Measurements from ENCODE around the gene LRRC3B. TPM values are rescaled to one million over a fixed set of nuclear protein-coding genes. Genes with fewer than 3 reads are reported as not detected.

Gene LRRC3B
- total RNA-seq, 1 experiment from 2014 or later = not detected

- intact Hi-C loops (cut with micrococcal nuclease; ENCODE audit: unreplicated experiment) = no loop called here
- no TSS peak for BruUV-seq (replicated peaks)
- Mint-ChIP-seq H3K27ac (ENCODE audit: unreplicated experiment) (no peak overlapping the region), H3K4me1 (ENCODE audit: low read depth, unreplicated experiment) (no peaks in the 10 kb centered on the region), H3K9me3 (ENCODE audit: low read depth, unreplicated experiment) (peaks cover under 1% of the 10 kb centered on the region), H3K4me3 (ENCODE audit: low read depth, unreplicated experiment) (no peak overlapping the region), H3K27me3 (ENCODE audit: unreplicated experiment) (peaks cover 6% of the 10 kb centered on the region), H3K36me3 (ENCODE audit: insufficient read depth, unreplicated experiment) (no peaks in the 10 kb centered on the region)
- no peak for TF ChIP-seq CTCF (IDR thresholded peaks at IDR 0.05; ENCODE audit: unreplicated experiment)
- CTCF ChIA-PET = no interaction called here
- DNase-seq = no peak
Observed at GRCh38 chr3:26638113-26638512, 15.5 kb downstream of the LRRC3B start.

DNA sequence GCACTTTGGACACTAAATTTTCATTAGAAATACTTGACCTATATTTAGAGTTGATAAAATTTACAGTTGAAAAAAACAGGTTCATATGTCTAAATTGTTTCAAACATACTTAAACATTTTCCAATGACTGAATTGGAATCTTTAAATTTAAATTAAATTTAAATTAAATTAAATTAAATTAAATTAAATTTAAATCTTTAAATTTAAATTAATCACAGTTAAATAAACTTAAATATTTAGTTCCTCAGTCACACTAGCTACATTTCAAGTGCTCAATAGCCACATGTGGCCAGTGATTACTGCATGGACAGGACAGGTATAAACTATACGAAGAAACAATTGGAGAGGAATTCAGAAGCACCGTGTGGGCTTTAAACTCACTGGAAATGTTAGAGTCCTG lies 16.8 kb downstream of the LRRC3B start:
- DNase-seq = no peak
- H3K36me3 Mint-ChIP-seq (ENCODE audit: insufficient read depth, unreplicated experiment) = no peaks in the 10 kb centered on the region
- H3K4me1 Mint-ChIP-seq (ENCODE audit: low read depth, unreplicated experiment) = no peaks in the 10 kb centered on the region
- no peaks in the 10 kb centered on the region for H3K9me3 Mint-ChIP-seq (ENCODE audit: low read depth, unreplicated experiment)
- BruUV-seq (replicated peaks) = no TSS peak
- TF ChIP-seq CTCF (IDR thresholded peaks at IDR 0.05; ENCODE audit: unreplicated experiment) = no peak
- CTCF ChIA-PET = no interaction called here
- no peak overlapping the region for H3K4me3 Mint-ChIP-seq (ENCODE audit: low read depth, unreplicated experiment)
- intact Hi-C loops (cut with micrococcal nuclease; ENCODE audit: unreplicated experiment) = no loop called here
- no peak overlapping the region for H3K27ac Mint-ChIP-seq (ENCODE audit: unreplicated experiment)
- no peaks in the 10 kb centered on the region for H3K27me3 Mint-ChIP-seq (ENCODE audit: unreplicated experiment)

GRCh38 chr3:26647078-26647477 lies 24.5 kb downstream of the LRRC3B start:
- CTCF ChIA-PET = interaction anchor here (0.6 kb wide), 1 partner anchor 129 kb away, joined by 4 read pairs; no protein-coding TSS in a partner anchor
- no peak for DNase-seq
- no peaks in the 10 kb centered on the region for H3K4me1 Mint-ChIP-seq (ENCODE audit: low read depth, unreplicated experiment)
- no peak for TF ChIP-seq CTCF (IDR thresholded peaks at IDR 0.05; ENCODE audit: unreplicated experiment)
- no peaks in the 10 kb centered on the region for H3K27me3 Mint-ChIP-seq (ENCODE audit: unreplicated experiment)
- no peak overlapping the region for H3K4me3 Mint-ChIP-seq (ENCODE audit: low read depth, unreplicated experiment)
- no peak overlapping the region for H3K27ac Mint-ChIP-seq (ENCODE audit: unreplicated experiment)
- H3K36me3 Mint-ChIP-seq (ENCODE audit: insufficient read depth, unreplicated experiment) = no peaks in the 10 kb centered on the region
- intact Hi-C loops (cut with micrococcal nuclease; ENCODE audit: unreplicated experiment) = no loop called here
- peaks cover 3% of the 10 kb centered on the region for H3K9me3 Mint-ChIP-seq (ENCODE audit: low read depth, unreplicated experiment)
- no TSS peak for BruUV-seq (replicated peaks)

- H3K27ac Mint-ChIP-seq (ENCODE audit: unreplicated experiment) = no peak overlapping the region
- H3K4me3 Mint-ChIP-seq (ENCODE audit: low read depth, unreplicated experiment) = no peak overlapping the region
- CTCF ChIA-PET = no interaction called here
- no peaks in the 10 kb centered on the region for H3K4me1 Mint-ChIP-seq (ENCODE audit: low read depth, unreplicated experiment)
- peaks cover 5% of the 10 kb centered on the region for H3K36me3 Mint-ChIP-seq (ENCODE audit: insufficient read depth, unreplicated experiment)
- intact Hi-C loops (cut with micrococcal nuclease; ENCODE audit: unreplicated experiment) = no loop called here
- DNase-seq = no peak
- no peak for TF ChIP-seq CTCF (IDR thresholded peaks at IDR 0.05; ENCODE audit: unreplicated experiment)
- no TSS peak for BruUV-seq (replicated peaks)
- peaks cover 3% of the 10 kb centered on the region for H3K9me3 Mint-ChIP-seq (ENCODE audit: low read depth, unreplicated experiment)
- no peaks in the 10 kb centered on the region for H3K27me3 Mint-ChIP-seq (ENCODE audit: unreplicated experiment)
Observed at GRCh38 chr3:26648461-26648860, 25.9 kb downstream of the LRRC3B start.

Data from Calu3 (cell line).